AG09309 (cell line): ENCODE results near the gene ADCY1.
"Not testable (repeated sequence)": the region's sequence is repeated elsewhere in the genome, so short reads cannot be mapped to it uniquely, and the experiment has no call there.

Experiments
- DNase-seq: peaks from one replicate; pipeline ENCODE4 v3.0.0-alpha.2; 2010; ENCODE audit warnings: low read depth
- H3K4me3 ChIP-seq: 2 replicates; pipeline ENCODE4 v1.5.1; 2011; ENCODE audit warnings: mild to moderate bottlenecking, low read depth, low read length, moderate library complexity; ENCODE audit not compliant: control insufficient read depth
- TF ChIP-seq, protein P1 (sequence below): IDR thresholded peaks from 2 replicates; pipeline ENCODE4 v1.5.1; 2011; ENCODE audit warnings: mild to moderate bottlenecking, low read depth, low read length, inconsistent platforms; ENCODE audit not compliant: insufficient read depth, control insufficient read depth; ENCODE audit errors: missing control alignments

ADCY1 gene

DNA sequence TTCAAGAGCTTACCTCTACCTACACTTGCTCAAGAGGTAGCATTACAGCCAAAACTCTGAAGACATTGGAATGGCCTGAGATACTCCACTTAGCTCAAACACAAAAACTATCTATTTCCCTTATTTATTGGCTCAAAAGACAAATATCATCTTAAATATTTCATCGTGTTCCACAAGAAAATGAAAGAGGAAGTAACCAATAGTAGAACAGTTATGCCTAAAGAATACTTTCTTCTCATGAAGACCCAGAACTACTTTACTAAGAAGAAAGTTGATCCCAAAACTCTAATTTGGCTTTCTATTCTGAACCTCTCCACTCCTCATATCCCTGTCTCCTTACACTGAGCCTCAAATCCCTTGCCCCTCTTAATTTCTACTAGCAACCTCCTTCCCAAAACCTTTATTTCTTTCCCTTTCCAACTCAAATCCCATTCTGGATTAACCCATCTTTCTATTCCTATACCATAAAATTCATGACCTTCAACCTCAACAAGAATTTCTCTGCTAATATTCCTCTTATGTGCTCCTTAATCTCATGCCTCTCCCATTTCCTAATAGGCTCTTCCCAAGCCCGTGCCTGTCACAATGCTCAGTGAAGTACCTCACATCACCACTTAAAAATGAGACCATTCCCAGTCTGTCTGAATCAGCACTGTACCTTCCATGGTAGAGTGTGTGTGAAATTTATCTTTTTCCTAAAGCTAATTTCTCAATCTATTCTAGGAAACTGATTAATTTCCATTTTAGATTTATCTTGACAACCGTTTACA is 188.2 kb downstream of the ADCY1 start:
- not testable (repeated sequence) for DNase-seq, H3K4me3 ChIP-seq

GRCh38 chr7:45768516-45769394 is 194.6 kb downstream of the ADCY1 start:
- TF ChIP-seq, protein P1, sequence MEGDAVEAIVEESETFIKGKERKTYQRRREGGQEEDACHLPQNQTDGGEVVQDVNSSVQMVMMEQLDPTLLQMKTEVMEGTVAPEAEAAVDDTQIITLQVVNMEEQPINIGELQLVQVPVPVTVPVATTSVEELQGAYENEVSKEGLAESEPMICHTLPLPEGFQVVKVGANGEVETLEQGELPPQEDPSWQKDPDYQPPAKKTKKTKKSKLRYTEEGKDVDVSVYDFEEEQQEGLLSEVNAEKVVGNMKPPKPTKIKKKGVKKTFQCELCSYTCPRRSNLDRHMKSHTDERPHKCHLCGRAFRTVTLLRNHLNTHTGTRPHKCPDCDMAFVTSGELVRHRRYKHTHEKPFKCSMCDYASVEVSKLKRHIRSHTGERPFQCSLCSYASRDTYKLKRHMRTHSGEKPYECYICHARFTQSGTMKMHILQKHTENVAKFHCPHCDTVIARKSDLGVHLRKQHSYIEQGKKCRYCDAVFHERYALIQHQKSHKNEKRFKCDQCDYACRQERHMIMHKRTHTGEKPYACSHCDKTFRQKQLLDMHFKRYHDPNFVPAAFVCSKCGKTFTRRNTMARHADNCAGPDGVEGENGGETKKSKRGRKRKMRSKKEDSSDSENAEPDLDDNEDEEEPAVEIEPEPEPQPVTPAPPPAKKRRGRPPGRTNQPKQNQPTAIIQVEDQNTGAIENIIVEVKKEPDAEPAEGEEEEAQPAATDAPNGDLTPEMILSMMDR, result peak; percentile 6
- DNase-seq, result peak; percentile 88
- peak overlapping the region; percentile 91 for H3K4me3 ChIP-seq

DNA sequence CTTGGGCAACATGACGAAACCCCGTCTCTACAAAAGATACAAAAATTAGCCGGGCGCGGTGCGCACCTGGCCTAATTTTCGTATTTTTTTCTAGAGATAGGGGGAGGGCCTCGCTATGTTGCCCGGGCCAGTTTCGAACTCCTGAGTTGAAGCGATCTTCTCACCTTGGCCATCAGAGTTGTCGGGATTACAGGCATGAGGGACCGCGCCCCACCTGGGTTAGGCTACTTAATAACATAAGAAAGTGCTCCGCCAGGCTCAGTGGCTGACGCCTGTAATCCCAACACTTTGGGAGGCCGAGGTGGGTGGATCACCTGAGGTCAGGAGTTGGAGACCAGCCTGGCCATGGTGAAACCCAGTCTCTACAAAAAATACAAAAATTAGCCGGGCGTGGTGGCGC is 195.5 kb downstream of the ADCY1 start:
- peak overlapping the region; percentile 91 for H3K4me3 ChIP-seq
- not testable (repeated sequence) for DNase-seq
